Parathyroid adenoma (tissue), 2 donors: ENCODE results near the gene LINGO4.
"Not testable (repeated sequence)": the region's sequence is repeated elsewhere in the genome, so short reads cannot be mapped to it uniquely, and the experiment has no call there.

Source experiments
- H2AFZ ChIP-seq: fragments of 300-600 bp; sonication (generic); one replicate; pipeline ENCODE4 v1.7.0; 2017; ENCODE audit warnings: antibody characterized with exemption, mild to moderate bottlenecking
- H3K27ac ChIP-seq: fragments of 300-600 bp; sonication (generic); one replicate; pipeline ENCODE4 v1.7.0; 2017
- H3K27me3 ChIP-seq: fragments of 300-600 bp; sonication (generic); one replicate; pipeline ENCODE4 v1.7.0; 2017; ENCODE audit warnings: low read length; ENCODE audit not compliant: control insufficient read depth, insufficient read depth
- H3K36me3 ChIP-seq: fragments of 300-600 bp; sonication (generic); one replicate; pipeline ENCODE4 v1.7.0; 2017; ENCODE audit warnings: low read length; ENCODE audit not compliant: control insufficient read depth, insufficient read depth
- H3K4me1 ChIP-seq: fragments of 300-600 bp; sonication (generic); one replicate; pipeline ENCODE4 v1.7.0; 2017; ENCODE audit warnings: control low read depth
- H3K4me2 ChIP-seq: fragments of 300-600 bp; sonication (generic); one replicate; pipeline ENCODE4 v1.7.0; 2017; ENCODE audit warnings: low read length
- H3K4me3 ChIP-seq: fragments of 300-600 bp; sonication (generic); one replicate; pipeline ENCODE4 v1.7.0; 2017; ENCODE audit warnings: low read depth, low read length
- H3K79me2 ChIP-seq: fragments of 300-600 bp; sonication (generic); one replicate; pipeline ENCODE4 v1.7.0; 2017; ENCODE audit warnings: control low read depth
- H3K9ac ChIP-seq: fragments of 300-600 bp; sonication (generic); one replicate; pipeline ENCODE4 v1.7.0; 2017; ENCODE audit warnings: mild to moderate bottlenecking
- H3K9me3 ChIP-seq: fragments of 300-600 bp; sonication (generic); one replicate; pipeline ENCODE4 v1.7.0; 2017; ENCODE audit warnings: low read length; ENCODE audit not compliant: control insufficient read depth
- CTCF ChIP-seq: fragments of 300-600 bp; sonication (generic); IDR thresholded peaks from one replicate; pipeline ENCODE4 v1.7.0; 2017; ENCODE audit warnings: antibody characterized with exemption, mild to moderate bottlenecking
- donor health status: primary hyperparathyroidism.

Gene LINGO4

GRCh38 chr1:151782741-151783140 is 22.5 kb downstream of the LINGO4 start:
- Histone ChIP-seq H3K4me2 (peak overlapping the region; percentile 40), H3K4me1 (peaks cover 21% of the 10 kb centered on the region), H3K36me3 (no peaks in the 10 kb centered on the region), H3K4me3 (no peak overlapping the region), H3K79me2 (no peaks in the 10 kb centered on the region), H3K27ac (peak overlapping the region; percentile 71), H3K9ac (no peak overlapping the region), H2AFZ (no peak overlapping the region), H3K9me3 (no peaks in the 10 kb centered on the region), H3K27me3 (no peaks in the 10 kb centered on the region)
- TF ChIP-seq CTCF = no peak

- H3K9me3 ChIP-seq, H3K27me3 ChIP-seq, H3K79me2 ChIP-seq, H3K4me2 ChIP-seq, H3K4me3 ChIP-seq, H3K36me3 ChIP-seq, H2AFZ ChIP-seq, H3K9ac ChIP-seq: not testable (repeated sequence)
- peak overlapping the region; percentile 71 for H3K27ac ChIP-seq
- H3K4me1 ChIP-seq = peaks cover 21% of the 10 kb centered on the region
Measured at GRCh38 chr1:151782026-151782425, 23.2 kb downstream of the LINGO4 start.

- H3K79me2 ChIP-seq, H3K9ac ChIP-seq, H3K9me3 ChIP-seq, H2AFZ ChIP-seq, H3K4me3 ChIP-seq, H3K27me3 ChIP-seq, H3K36me3 ChIP-seq, H3K4me2 ChIP-seq: not testable (repeated sequence)
- Histone ChIP-seq H3K27ac (peak overlapping the region; percentile 60), H3K4me1 (peaks cover 29% of the 10 kb centered on the region)
Measured at GRCh38 chr1:151780736-151781135, 24.5 kb downstream of the LINGO4 start.

GRCh38 chr1:151779852-151780251 is 25.4 kb downstream of the LINGO4 start:
- Histone ChIP-seq H3K27me3 (no peaks in the 10 kb centered on the region), H3K27ac (peak overlapping the region; percentile 60), H3K9ac (no peak overlapping the region), H3K9me3 (no peaks in the 10 kb centered on the region), H3K4me1 (peaks cover 35% of the 10 kb centered on the region), H3K36me3 (no peaks in the 10 kb centered on the region), H3K79me2 (no peaks in the 10 kb centered on the region), H3K4me2 (no peak overlapping the region), H3K4me3 (no peak overlapping the region), H2AFZ (no peak overlapping the region)
- TF ChIP-seq CTCF = no peak

GRCh38 chr1:151777317-151777716 is 27.9 kb downstream of the LINGO4 start:
- Histone ChIP-seq H2AFZ (no peak overlapping the region), H3K4me3 (no peak overlapping the region), H3K27ac (peak overlapping the region; percentile 95), H3K4me2 (no peak overlapping the region), H3K4me1 (peaks cover 34% of the 10 kb centered on the region), H3K36me3 (no peaks in the 10 kb centered on the region), H3K9me3 (no peaks in the 10 kb centered on the region), H3K27me3 (no peaks in the 10 kb centered on the region), H3K79me2 (no peaks in the 10 kb centered on the region), H3K9ac (no peak overlapping the region)
- TF ChIP-seq CTCF = no peak

GRCh38 chr1:151776665-151777062 is 28.6 kb downstream of the LINGO4 start:
- no peaks in the 10 kb centered on the region for H3K79me2 ChIP-seq
- no peak for TF ChIP-seq CTCF
- peak overlapping the region; percentile 62 for H3K4me2 ChIP-seq
- H3K27ac ChIP-seq = peak overlapping the region; percentile 95
- H3K4me3 ChIP-seq = no peak overlapping the region
- no peaks in the 10 kb centered on the region for H3K27me3 ChIP-seq
- no peak overlapping the region for H3K9ac ChIP-seq
- no peak overlapping the region for H2AFZ ChIP-seq
- no peaks in the 10 kb centered on the region for H3K36me3 ChIP-seq
- H3K9me3 ChIP-seq = no peaks in the 10 kb centered on the region
- peaks cover 28% of the 10 kb centered on the region for H3K4me1 ChIP-seq
